SIG-M5 (cell line): ENCODE results near the gene RFT1.
"Not testable (repeated sequence)": the region's sequence is repeated elsewhere in the genome, so short reads cannot be mapped to it uniquely, and the experiment has no call there.

ENCODE experiments used
- DNase-seq: peaks from one replicate; lab custom pipeline; 2025; lab: John Stamatoyannopoulos, UW

The RFT1 gene

GRCh38 chr3:53065841-53066480 is 64.3 kb downstream of the RFT1 start:
- no peak for DNase-seq

DNA sequence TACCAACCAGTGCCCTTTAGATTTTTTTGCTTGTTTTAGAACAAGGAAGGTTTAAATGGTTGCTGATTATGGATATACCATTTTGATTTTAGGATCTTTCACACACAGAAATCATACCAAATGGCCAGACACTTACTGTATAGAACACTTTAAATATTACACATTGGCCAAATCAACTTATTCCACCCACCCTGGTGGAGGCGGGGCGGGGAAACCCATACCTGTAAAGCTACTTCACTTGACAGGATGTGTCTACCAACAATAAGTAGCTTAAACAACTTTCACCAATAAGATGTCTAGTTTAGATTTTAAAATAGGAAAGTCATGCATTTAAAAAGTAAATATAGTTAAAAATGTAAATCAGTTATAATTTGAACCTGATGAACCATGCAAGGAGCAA is 67.3 kb downstream of the RFT1 start:
- DNase-seq = no peak

GRCh38 chr3:53056442-53056841 is 73.8 kb downstream of the RFT1 start:
- DNase-seq = no peak

DNA sequence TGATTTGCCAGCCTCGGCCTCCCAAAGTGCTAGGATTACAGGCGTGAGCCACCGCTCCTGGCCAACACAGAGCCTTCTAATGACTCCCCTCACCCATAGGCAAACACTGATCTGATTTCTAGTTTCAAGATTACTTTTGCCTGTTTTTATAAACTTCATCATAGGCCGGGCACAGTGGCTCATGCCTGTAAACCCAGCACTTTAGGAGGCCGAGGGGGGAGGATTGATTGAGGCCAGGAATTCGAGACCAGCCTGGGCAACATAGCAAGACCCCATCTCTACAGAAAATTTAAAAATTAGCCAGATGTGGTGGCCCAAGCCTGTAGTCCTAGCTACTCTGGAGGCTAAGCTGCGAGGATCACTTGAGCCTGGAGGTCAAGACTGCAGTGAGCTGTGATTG is 76.0 kb downstream of the RFT1 start:
- DNase-seq = not testable (repeated sequence)

DNA sequence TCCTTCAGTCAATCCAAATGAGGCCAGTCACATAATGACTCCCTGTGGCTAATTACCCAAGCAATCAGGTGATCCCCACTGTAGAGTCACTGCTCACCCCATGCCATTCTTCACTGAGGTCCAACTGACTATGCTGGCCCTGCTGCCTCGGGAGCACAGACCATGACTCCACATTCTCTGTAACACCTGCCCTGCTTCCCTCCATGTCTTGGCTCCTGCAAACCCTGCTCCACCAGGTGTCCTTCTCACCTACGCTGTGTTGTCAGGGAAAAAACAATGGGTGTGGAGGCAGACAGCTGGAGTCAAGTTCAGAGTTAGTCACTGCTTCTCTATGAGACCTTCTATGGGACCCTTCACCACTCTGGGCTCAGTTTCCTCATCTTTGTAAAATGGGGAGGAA is 78.3 kb downstream of the RFT1 start:
- DNase-seq = no peak

DNA sequence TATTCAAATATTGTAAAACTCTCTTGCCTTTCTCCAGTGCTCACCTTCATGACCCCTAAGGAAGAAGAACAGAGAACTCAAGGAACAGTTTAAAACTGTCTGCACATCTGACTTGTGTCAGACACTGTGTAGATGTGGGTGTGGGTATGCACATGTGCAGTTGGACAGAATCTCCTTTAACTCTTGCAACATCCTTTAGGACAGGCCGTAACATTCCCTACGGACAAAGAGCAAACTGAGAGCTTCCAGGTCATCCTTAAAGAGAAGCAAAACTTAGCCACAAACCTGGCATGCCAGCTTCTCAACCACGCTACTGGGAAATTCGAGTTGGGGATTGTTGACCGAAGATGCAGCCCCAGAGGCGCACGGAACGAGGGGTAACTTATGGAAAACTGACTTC is 80.2 kb downstream of the RFT1 start:
- DNase-seq = no peak

- no peak for DNase-seq
Measured at GRCh38 chr3:53046171-53047170, 83.8 kb downstream of the RFT1 start.

- no peak for DNase-seq
Measured at GRCh38 chr3:53045518-53046170, 84.6 kb downstream of the RFT1 start, which contains the start of gene SFMBT1. SFMBT1 (minus strand) TSS chr3:53046073; CDS start chr3:52969128, 76,945 bp downstream.

DNA sequence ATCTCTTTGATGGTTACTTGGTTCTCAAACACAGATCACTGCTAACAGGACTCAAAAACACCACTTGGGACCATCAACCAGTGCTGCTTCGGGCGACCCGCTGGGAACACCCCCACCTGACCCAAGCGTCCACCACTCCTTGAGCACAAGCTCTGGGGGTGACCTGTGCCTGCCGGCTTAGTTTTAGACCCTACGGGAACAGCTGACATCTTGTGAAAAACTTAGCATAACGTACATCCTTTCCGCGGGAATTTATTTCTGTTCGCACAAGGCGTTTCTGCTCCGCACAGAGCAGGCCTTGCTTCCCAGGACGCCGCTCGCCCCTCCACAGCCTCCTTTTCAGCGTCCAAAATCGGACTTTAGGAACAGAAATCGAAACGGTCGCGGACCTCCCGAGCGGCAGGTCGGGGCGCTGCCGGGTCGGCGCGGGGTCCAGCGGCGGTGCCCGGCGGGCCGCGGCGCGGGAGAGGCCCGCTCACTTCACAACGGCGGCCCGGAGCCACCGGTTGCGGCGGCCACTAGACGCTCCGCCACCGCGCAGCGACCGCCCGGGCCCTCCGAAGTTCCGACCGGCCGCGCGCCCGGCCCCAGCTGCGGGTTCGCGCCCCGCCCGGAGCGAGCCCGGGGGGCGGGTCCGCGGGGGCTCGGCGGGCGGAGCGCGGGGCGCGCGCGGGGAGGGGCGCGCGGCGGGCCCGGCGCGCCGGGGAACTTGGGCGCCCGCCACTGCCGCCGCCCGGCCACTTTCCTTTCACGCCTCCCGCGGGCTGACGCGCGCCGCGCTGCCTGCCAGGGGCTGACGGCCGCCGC is 85.3 kb downstream of the RFT1 start:
- DNase-seq = no peak

- no peak for DNase-seq
Measured at GRCh38 chr3:53044371-53044710, 85.9 kb downstream of the RFT1 start.

- no peak for DNase-seq
Measured at GRCh38 chr3:53043738-53044137, 86.5 kb downstream of the RFT1 start.

GRCh38 chr3:53042651-53043050 is 87.6 kb downstream of the RFT1 start:
- no peak for DNase-seq

- DNase-seq = no peak
Measured at GRCh38 chr3:53040351-53040820, 89.8 kb downstream of the RFT1 start.

GRCh38 chr3:53039376-53039752 is 90.9 kb downstream of the RFT1 start:
- DNase-seq = no peak

GRCh38 chr3:53038679-53039375 is 91.4 kb downstream of the RFT1 start:
- no peak for DNase-seq
